ENCODE measurements around the gene CEP85L. TPM values are rescaled to one million over a fixed set of nuclear protein-coding genes. Genes with fewer than 3 reads are reported as not detected.
A peak's percentile ranks its signal among the peaks of the same experiment; 100 is the strongest.

CEP85L gene
- total and polyA plus RNA-seq, 2 experiments from 2014 or later, result 9.1 to 10.1 TPM

DNA sequence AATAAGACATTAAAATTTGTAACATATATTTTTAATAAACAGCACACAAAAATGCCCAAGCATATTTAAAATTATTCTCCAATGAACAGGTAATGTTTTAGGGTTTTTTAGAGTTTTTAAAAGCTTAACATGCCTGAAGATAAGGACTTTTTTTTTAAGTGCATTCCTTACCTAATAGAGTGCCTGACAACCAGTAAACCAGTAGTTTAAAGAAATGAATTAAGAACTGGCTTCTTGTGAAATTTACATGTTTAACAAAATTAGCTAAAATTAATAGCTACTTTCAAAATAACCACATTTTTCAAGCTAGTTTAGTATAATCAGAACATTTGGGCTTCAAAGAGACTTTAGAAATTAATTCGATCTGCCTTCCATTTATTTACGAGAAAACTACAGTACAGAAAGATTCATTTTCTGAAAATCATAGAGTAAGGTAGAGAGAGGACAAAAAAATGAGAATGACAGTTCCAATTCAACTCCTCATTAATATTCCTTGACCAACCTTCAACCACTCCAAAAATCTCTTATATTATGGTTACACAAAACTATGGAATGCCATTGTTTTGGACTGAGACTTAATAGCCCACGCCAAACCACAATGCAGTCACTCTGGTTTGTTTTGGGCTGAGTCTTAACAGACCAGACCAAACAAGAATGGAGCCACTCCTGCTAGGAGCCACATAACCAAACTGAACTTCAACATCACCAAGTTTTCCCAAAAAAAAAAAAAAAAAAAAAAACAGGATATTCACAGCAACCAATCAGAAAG lies 109.0 kb downstream of the CEP85L start:
- no peaks in the 10 kb centered on the region for H3K36me3 ChIP-seq (ENCODE audit: insufficient read depth)
- no peaks in the 10 kb centered on the region for H3K4me1 ChIP-seq (ENCODE audit: insufficient read depth)
- Mint-ChIP-seq H3K4me1 (peaks cover 5% of the 10 kb centered on the region; the same call in 2 of the 3 replicates), H3K27me3 (ENCODE audit: insufficient read depth, low read depth, poor library complexity) (no peaks in the 10 kb centered on the region), H3K9me3 (no peaks in the 10 kb centered on the region; the same call in 2 of the 3 replicates), H3K4me3 (no peak overlapping the region), H3K27ac (peak overlapping the region; percentile 1; the same call in 1 of the 2 replicates), H3K36me3 (ENCODE audit: low read depth) (no peaks in the 10 kb centered on the region; the same call in 2 of the 3 replicates)
- TF ChIP-seq, protein P1, sequence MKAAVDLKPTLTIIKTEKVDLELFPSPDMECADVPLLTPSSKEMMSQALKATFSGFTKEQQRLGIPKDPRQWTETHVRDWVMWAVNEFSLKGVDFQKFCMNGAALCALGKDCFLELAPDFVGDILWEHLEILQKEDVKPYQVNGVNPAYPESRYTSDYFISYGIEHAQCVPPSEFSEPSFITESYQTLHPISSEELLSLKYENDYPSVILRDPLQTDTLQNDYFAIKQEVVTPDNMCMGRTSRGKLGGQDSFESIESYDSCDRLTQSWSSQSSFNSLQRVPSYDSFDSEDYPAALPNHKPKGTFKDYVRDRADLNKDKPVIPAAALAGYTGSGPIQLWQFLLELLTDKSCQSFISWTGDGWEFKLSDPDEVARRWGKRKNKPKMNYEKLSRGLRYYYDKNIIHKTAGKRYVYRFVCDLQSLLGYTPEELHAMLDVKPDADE (IDR thresholded peaks at IDR 0.05), result no peak
- TF ChIP-seq STAT1 (IDR thresholded peaks at IDR 0.05; ENCODE audit: unreplicated experiment) (no peak), CREB1 (CRISPR knock-in tag; IDR thresholded peaks at IDR 0.05; ENCODE audit: low read depth) (no peak), NANOG (IDR thresholded peaks at IDR 0.05; ENCODE audit: borderline replicate concordance) (no peak), ZNF114 (CRISPR knock-in tag; IDR thresholded peaks at IDR 0.05) (no peak), EZH2 (IDR thresholded peaks at IDR 0.05; ENCODE audit: low read depth, unreplicated experiment) (no peak), EZH2phosphoT487 (IDR thresholded peaks at IDR 0.05; ENCODE audit: unreplicated experiment) (no peak), POLR2AphosphoS5 (IDR thresholded peaks at IDR 0.05; ENCODE audit: low read depth) (no peak), JUNB (IDR thresholded peaks at IDR 0.05; ENCODE audit: unreplicated experiment) (no peak), ZNF331 (CRISPR knock-in tag; IDR thresholded peaks at IDR 0.05; ENCODE audit: low read depth) (no peak)
- TF ChIP-seq, protein P2, sequence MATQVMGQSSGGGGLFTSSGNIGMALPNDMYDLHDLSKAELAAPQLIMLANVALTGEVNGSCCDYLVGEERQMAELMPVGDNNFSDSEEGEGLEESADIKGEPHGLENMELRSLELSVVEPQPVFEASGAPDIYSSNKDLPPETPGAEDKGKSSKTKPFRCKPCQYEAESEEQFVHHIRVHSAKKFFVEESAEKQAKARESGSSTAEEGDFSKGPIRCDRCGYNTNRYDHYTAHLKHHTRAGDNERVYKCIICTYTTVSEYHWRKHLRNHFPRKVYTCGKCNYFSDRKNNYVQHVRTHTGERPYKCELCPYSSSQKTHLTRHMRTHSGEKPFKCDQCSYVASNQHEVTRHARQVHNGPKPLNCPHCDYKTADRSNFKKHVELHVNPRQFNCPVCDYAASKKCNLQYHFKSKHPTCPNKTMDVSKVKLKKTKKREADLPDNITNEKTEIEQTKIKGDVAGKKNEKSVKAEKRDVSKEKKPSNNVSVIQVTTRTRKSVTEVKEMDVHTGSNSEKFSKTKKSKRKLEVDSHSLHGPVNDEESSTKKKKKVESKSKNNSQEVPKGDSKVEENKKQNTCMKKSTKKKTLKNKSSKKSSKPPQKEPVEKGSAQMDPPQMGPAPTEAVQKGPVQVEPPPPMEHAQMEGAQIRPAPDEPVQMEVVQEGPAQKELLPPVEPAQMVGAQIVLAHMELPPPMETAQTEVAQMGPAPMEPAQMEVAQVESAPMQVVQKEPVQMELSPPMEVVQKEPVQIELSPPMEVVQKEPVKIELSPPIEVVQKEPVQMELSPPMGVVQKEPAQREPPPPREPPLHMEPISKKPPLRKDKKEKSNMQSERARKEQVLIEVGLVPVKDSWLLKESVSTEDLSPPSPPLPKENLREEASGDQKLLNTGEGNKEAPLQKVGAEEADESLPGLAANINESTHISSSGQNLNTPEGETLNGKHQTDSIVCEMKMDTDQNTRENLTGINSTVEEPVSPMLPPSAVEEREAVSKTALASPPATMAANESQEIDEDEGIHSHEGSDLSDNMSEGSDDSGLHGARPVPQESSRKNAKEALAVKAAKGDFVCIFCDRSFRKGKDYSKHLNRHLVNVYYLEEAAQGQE (IDR thresholded peaks at IDR 0.05; ENCODE audit: unreplicated experiment), result no peak
- TF ChIP-seq, protein P3, sequence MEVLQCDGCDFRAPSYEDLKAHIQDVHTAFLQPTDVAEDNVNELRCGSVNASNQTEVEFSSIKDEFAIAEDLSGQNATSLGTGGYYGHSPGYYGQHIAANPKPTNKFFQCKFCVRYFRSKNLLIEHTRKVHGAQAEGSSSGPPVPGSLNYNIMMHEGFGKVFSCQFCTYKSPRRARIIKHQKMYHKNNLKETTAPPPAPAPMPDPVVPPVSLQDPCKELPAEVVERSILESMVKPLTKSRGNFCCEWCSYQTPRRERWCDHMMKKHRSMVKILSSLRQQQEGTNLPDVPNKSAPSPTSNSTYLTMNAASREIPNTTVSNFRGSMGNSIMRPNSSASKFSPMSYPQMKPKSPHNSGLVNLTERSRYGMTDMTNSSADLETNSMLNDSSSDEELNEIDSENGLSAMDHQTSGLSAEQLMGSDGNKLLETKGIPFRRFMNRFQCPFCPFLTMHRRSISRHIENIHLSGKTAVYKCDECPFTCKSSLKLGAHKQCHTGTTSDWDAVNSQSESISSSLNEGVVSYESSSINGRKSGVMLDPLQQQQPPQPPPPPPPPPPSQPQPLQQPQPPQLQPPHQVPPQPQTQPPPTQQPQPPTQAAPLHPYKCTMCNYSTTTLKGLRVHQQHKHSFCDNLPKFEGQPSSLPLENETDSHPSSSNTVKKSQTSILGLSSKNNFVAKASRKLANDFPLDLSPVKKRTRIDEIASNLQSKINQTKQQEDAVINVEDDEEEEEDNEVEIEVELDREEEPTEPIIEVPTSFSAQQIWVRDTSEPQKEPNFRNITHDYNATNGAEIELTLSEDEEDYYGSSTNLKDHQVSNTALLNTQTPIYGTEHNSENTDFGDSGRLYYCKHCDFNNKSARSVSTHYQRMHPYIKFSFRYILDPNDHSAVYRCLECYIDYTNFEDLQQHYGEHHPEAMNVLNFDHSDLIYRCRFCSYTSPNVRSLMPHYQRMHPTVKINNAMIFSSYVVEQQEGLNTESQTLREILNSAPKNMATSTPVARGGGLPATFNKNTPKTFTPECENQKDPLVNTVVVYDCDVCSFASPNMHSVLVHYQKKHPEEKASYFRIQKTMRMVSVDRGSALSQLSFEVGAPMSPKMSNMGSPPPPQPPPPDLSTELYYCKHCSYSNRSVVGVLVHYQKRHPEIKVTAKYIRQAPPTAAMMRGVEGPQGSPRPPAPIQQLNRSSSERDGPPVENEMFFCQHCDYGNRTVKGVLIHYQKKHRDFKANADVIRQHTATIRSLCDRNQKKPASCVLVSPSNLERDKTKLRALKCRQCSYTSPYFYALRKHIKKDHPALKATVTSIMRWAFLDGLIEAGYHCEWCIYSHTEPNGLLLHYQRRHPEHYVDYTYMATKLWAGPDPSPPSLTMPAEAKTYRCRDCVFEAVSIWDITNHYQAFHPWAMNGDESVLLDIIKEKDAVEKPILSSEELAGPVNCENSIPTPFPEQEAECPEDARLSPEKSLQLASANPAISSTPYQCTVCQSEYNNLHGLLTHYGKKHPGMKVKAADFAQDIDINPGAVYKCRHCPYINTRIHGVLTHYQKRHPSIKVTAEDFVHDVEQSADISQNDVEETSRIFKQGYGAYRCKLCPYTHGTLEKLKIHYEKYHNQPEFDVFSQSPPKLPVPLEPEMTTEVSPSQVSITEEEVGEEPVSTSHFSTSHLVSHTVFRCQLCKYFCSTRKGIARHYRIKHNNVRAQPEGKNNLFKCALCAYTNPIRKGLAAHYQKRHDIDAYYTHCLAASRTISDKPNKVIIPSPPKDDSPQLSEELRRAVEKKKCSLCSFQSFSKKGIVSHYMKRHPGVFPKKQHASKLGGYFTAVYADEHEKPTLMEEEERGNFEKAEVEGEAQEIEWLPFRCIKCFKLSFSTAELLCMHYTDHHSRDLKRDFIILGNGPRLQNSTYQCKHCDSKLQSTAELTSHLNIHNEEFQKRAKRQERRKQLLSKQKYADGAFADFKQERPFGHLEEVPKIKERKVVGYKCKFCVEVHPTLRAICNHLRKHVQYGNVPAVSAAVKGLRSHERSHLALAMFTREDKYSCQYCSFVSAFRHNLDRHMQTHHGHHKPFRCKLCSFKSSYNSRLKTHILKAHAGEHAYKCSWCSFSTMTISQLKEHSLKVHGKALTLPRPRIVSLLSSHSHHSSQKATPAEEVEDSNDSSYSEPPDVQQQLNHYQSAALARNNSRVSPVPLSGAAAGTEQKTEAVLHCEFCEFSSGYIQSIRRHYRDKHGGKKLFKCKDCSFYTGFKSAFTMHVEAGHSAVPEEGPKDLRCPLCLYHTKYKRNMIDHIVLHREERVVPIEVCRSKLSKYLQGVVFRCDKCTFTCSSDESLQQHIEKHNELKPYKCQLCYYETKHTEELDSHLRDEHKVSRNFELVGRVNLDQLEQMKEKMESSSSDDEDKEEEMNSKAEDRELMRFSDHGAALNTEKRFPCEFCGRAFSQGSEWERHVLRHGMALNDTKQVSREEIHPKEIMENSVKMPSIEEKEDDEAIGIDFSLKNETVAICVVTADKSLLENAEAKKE (CRISPR knock-in tag; IDR thresholded peaks at IDR 0.05), result no peak
- TF ChIP-seq, protein P4, sequence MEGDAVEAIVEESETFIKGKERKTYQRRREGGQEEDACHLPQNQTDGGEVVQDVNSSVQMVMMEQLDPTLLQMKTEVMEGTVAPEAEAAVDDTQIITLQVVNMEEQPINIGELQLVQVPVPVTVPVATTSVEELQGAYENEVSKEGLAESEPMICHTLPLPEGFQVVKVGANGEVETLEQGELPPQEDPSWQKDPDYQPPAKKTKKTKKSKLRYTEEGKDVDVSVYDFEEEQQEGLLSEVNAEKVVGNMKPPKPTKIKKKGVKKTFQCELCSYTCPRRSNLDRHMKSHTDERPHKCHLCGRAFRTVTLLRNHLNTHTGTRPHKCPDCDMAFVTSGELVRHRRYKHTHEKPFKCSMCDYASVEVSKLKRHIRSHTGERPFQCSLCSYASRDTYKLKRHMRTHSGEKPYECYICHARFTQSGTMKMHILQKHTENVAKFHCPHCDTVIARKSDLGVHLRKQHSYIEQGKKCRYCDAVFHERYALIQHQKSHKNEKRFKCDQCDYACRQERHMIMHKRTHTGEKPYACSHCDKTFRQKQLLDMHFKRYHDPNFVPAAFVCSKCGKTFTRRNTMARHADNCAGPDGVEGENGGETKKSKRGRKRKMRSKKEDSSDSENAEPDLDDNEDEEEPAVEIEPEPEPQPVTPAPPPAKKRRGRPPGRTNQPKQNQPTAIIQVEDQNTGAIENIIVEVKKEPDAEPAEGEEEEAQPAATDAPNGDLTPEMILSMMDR (conservative IDR thresholded peaks at IDR 0.05; ENCODE audit: low read depth in 2 of 2), result no peak
- no peak for ATAC-seq
- no peak overlapping the region for H3K4me3 ChIP-seq
- H3F3A ChIP-seq (replicated peaks; ENCODE audit: low read depth), result no peaks in the 10 kb centered on the region
- H3K27ac ChIP-seq (ENCODE audit: low read depth), result no peak overlapping the region
- no peaks in the 10 kb centered on the region for H3K79me2 ChIP-seq (replicated peaks; ENCODE audit: insufficient read depth)
- H3K9me2 ChIP-seq (ENCODE audit: insufficient read depth), result no peaks in the 10 kb centered on the region
- H4K20me1 ChIP-seq (replicated peaks; ENCODE audit: insufficient read depth), result no peaks in the 10 kb centered on the region
- H3K4me2 ChIP-seq, result no peak overlapping the region
- DNase-seq (ENCODE audit: low spot score), result no peak
- no peaks in the 10 kb centered on the region for H3K27me3 ChIP-seq (ENCODE audit: insufficient read depth)
- H2AFZ ChIP-seq, result no peak overlapping the region
